Neural progenitor cell (in vitro differentiated cells): ENCODE data around the gene LYZL2. TPM values are rescaled to one million over a fixed set of nuclear protein-coding genes. Genes with fewer than 3 reads are reported as not detected.
"Not testable (repeated sequence)": the region's sequence is repeated elsewhere in the genome, so short reads cannot be mapped to it uniquely, and the experiment has no call there.

ENCODE experiments used
- DNase-seq: peaks from one replicate; pipeline ENCODE4 v3.0.0-alpha.2; 2016; ENCODE audit warnings: low spot score
- H2AFZ ChIP-seq: fragments of 200-600 bp; sonication (generic); replicated peaks from 2 replicates; pipeline ENCODE4 v1.6.1; 2016; ENCODE audit warnings: antibody characterized with exemption
- H3F3A ChIP-seq: fragments of 200-600 bp; sonication (generic); 2 replicates; pipeline ENCODE4 v1.6.1; 2016; ENCODE audit warnings: antibody characterized with exemption, low read depth
- H3K27ac ChIP-seq: fragments of 200-600 bp; sonication (generic); 2 replicates; pipeline ENCODE4 v1.5.1; 2016; ENCODE audit warnings: mild to moderate bottlenecking
- H3K27me3 ChIP-seq: fragments of 200-600 bp; sonication (generic); 2 replicates; pipeline ENCODE4 v1.6.1; 2016; ENCODE audit warnings: mild to moderate bottlenecking, moderate library complexity
- H3K36me3 ChIP-seq: fragments of 200-600 bp; sonication (generic); 2 replicates; pipeline ENCODE4 v1.5.1; 2016
- H3K4me1 ChIP-seq: fragments of 200-600 bp; sonication (generic); 2 replicates; pipeline ENCODE4 v1.6.1; 2016; ENCODE audit warnings: mixed run types
- H3K4me2 ChIP-seq: fragments of 200-600 bp; sonication (generic); 2 replicates; pipeline ENCODE4 v1.6.1; 2016
- H3K4me3 ChIP-seq: fragments of 200-600 bp; sonication (generic); 2 replicates; pipeline ENCODE4 v1.5.1; 2016
- H3K79me2 ChIP-seq: fragments of 200-600 bp; sonication (generic); 2 replicates; pipeline ENCODE4 v1.6.1; 2016; ENCODE audit warnings: low read depth
- H3K9ac ChIP-seq: fragments of 200-600 bp; sonication (generic); 2 replicates; pipeline ENCODE4 v1.6.1; 2016
- H3K9me3 ChIP-seq: fragments of 200-600 bp; sonication (generic); 2 replicates; pipeline ENCODE4 v1.5.1; 2016; ENCODE audit warnings: low read depth
- H4K20me1 ChIP-seq: fragments of 200-600 bp; sonication (generic); 2 replicates; pipeline ENCODE4 v1.6.1; 2016; ENCODE audit warnings: low read depth
- H3K27ac Mint-ChIP-seq: 3 replicates; pipeline ENCODE4 v1.8.0; 2021; ENCODE audit warnings: mixed read lengths
- H3K27me3 Mint-ChIP-seq: 2 replicates; pipeline ENCODE4 v1.8.0; 2022; ENCODE audit warnings: low read depth, mild to moderate bottlenecking, inconsistent platforms, moderate library complexity, mixed read lengths; ENCODE audit not compliant: insufficient read depth
- H3K36me3 Mint-ChIP-seq: 3 replicates; pipeline ENCODE4 v1.8.0; 2021; ENCODE audit warnings: mixed read lengths
- H3K4me1 Mint-ChIP-seq: 3 replicates; pipeline ENCODE4 v1.8.0; 2021; ENCODE audit warnings: mixed read lengths
- H3K4me3 Mint-ChIP-seq: 3 replicates; pipeline ENCODE4 v1.8.0; 2021; ENCODE audit warnings: mild to moderate bottlenecking, moderate library complexity, mixed read lengths
- H3K9me3 Mint-ChIP-seq: 3 replicates; pipeline ENCODE4 v1.8.0; 2020; ENCODE audit warnings: mixed read lengths
- EZH2 ChIP-seq: fragments of 200-600 bp; sonication (generic); IDR thresholded peaks from 2 replicates; pipeline ENCODE4 v1.6.1; 2017; ENCODE audit warnings: antibody characterized with exemption, mild to moderate bottlenecking, moderate library complexity
- EZH2phosphoT487 ChIP-seq: fragments of 200-600 bp; sonication (generic); IDR thresholded peaks from 2 replicates; pipeline ENCODE4 v1.6.1; 2017; ENCODE audit warnings: antibody characterized with exemption
- total RNA-seq: library from RNA; depleted of rRNA; stranded (reverse); fragments of >200 nt; gene quantifications from 2 replicates; pipeline ENCODE4 v1.2.3, GENCODE V29; 2015; ENCODE audit warnings: low replicate concordance
- TF ChIP-seq, protein P1 (sequence below): fragments of 200-600 bp; sonication (generic); IDR thresholded peaks from 2 replicates; pipeline ENCODE4 v1.5.1; 2017; ENCODE audit warnings: antibody characterized with exemption, mild to moderate bottlenecking

The LYZL2 gene
- total RNA-seq, 1 donor from 2014 or later = not detected

DNA sequence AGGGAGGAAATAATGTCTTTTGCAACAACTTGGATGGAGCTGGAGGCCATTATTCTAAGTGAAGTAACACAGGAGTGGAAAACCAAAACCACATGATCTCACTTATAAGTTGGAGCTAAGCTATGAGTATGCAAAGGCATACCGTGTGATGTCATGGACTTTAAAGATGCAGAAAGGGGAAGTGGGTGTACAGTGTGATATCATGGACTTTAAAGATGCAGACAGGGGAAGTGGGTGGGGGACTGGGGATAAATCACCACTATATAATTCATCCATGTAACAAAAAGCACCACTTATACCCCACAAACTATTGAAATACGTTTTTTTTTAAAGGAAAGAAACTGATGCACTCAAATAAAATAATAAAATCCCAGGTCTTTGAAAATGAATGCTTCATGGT lies 29.5 kb downstream of the LYZL2 start:
- Histone ChIP-seq H3K9me3 (no peaks in the 10 kb centered on the region), H3K79me2 (no peaks in the 10 kb centered on the region), H3K27ac (no peak overlapping the region), H3K36me3 (no peaks in the 10 kb centered on the region), H3F3A (peaks cover 7% of the 10 kb centered on the region), H3K4me1 (peaks cover 25% of the 10 kb centered on the region), H2AFZ (no peak overlapping the region), H3K9ac (no peak overlapping the region), H3K27me3 (no peaks in the 10 kb centered on the region), H3K4me2 (no peak overlapping the region), H3K4me3 (no peak overlapping the region), H4K20me1 (no peaks in the 10 kb centered on the region)
- Mint-ChIP-seq H3K27ac (no peak overlapping the region), H3K27me3 (peaks cover 13% of the 10 kb centered on the region), H3K4me3 (no peak overlapping the region), H3K36me3 (peaks cover 4% of the 10 kb centered on the region), H3K9me3 (peaks cover 5% of the 10 kb centered on the region), H3K4me1 (peaks cover 49% of the 10 kb centered on the region)
- DNase-seq = no peak
- TF ChIP-seq EZH2 (no peak), EZH2phosphoT487 (no peak)
- TF ChIP-seq, protein P1, sequence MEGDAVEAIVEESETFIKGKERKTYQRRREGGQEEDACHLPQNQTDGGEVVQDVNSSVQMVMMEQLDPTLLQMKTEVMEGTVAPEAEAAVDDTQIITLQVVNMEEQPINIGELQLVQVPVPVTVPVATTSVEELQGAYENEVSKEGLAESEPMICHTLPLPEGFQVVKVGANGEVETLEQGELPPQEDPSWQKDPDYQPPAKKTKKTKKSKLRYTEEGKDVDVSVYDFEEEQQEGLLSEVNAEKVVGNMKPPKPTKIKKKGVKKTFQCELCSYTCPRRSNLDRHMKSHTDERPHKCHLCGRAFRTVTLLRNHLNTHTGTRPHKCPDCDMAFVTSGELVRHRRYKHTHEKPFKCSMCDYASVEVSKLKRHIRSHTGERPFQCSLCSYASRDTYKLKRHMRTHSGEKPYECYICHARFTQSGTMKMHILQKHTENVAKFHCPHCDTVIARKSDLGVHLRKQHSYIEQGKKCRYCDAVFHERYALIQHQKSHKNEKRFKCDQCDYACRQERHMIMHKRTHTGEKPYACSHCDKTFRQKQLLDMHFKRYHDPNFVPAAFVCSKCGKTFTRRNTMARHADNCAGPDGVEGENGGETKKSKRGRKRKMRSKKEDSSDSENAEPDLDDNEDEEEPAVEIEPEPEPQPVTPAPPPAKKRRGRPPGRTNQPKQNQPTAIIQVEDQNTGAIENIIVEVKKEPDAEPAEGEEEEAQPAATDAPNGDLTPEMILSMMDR = no peak

DNA sequence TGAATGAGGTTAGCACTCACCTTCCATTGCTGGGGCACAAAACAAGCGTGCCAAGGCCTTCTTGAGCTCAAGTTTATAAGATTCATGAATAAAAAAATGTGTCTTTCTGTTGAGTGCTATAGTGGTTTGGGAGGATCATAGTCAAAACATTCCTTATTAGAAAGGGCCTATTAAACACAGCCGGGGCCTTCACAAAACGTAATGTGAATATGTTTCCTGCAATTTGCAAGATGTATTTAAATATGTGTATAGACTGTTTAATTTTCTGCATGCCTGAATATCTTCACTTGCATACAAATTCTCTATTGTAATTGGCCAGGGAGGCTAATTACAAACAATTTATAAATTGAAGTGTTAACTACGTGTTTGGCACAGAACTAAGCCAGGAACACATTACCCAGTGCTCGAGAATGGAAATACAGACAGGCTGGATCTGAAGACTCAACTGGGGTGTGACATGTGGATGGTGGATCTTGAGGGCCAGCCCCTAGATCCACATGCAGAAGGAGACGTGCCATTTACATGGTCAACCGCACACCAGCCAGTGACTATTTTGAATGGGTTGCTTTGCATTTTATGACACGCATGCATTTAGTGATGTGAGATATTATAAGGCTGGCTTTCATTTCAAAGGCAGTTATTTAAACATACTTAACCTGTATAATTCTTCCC lies 31.3 kb downstream of the LYZL2 start:
- Histone ChIP-seq H3K79me2 (no peaks in the 10 kb centered on the region), H3K36me3 (no peaks in the 10 kb centered on the region), H3K4me1 (peaks cover 21% of the 10 kb centered on the region), H3K27ac (no peak overlapping the region), H3K9me3 (no peaks in the 10 kb centered on the region), H3F3A (peaks cover 7% of the 10 kb centered on the region), H3K4me2 (peak overlapping the region; percentile 64), H2AFZ (no peak overlapping the region), H4K20me1 (no peaks in the 10 kb centered on the region), H3K9ac (no peak overlapping the region), H3K4me3 (no peak overlapping the region), H3K27me3 (peaks cover 5% of the 10 kb centered on the region)
- H3K4me1 Mint-ChIP-seq = peaks cover 41% of the 10 kb centered on the region
- no peaks in the 10 kb centered on the region for H3K9me3 Mint-ChIP-seq
- no peak for DNase-seq
- H3K4me3 Mint-ChIP-seq = no peak overlapping the region
- TF ChIP-seq EZH2 (no peak), EZH2phosphoT487 (no peak)
- TF ChIP-seq, protein P1 = no peak
- H3K36me3 Mint-ChIP-seq = peaks cover 4% of the 10 kb centered on the region
- H3K27me3 Mint-ChIP-seq = peaks cover 7% of the 10 kb centered on the region
- H3K27ac Mint-ChIP-seq = peak overlapping the region; percentile 90

GRCh38 chr10:30597433-30597824 lies 32.1 kb downstream of the LYZL2 start:
- H3K4me3 Mint-ChIP-seq = peak overlapping the region; percentile 41
- peak overlapping the region; percentile 90 for H3K27ac Mint-ChIP-seq
- H3K4me1 Mint-ChIP-seq = peaks cover 41% of the 10 kb centered on the region
- H3K4me2 ChIP-seq = peak overlapping the region; percentile 64
- peak overlapping the region; percentile 28 for H3K4me3 ChIP-seq
- H4K20me1 ChIP-seq, H3K9ac ChIP-seq, H3K36me3 Mint-ChIP-seq, H3K27ac ChIP-seq, H3K9me3 Mint-ChIP-seq, H3K79me2 ChIP-seq, H3F3A ChIP-seq, DNase-seq, H3K27me3 Mint-ChIP-seq, H3K36me3 ChIP-seq, H3K27me3 ChIP-seq, H3K9me3 ChIP-seq: not testable (repeated sequence)
- H2AFZ ChIP-seq = peak overlapping the region; percentile 63
- peaks cover 21% of the 10 kb centered on the region for H3K4me1 ChIP-seq

- Mint-ChIP-seq H3K4me3 (peak overlapping the region; percentile 41), H3K27ac (peak overlapping the region; percentile 90), H3K4me1 (peaks cover 41% of the 10 kb centered on the region)
- Histone ChIP-seq H2AFZ (peak overlapping the region; percentile 63), H3K27me3 (peaks cover 11% of the 10 kb centered on the region), H3K4me2 (peak overlapping the region; percentile 64), H3K4me1 (peaks cover 21% of the 10 kb centered on the region), H3K4me3 (peak overlapping the region; percentile 28)
- DNase-seq = peak; percentile 25
- not testable (repeated sequence) for H3K9me3 Mint-ChIP-seq, H3K36me3 ChIP-seq, H3K9me3 ChIP-seq, H4K20me1 ChIP-seq, H3K9ac ChIP-seq, H3F3A ChIP-seq, H3K36me3 Mint-ChIP-seq, H3K27ac ChIP-seq, H3K79me2 ChIP-seq, H3K27me3 Mint-ChIP-seq
These were observed 32.8 kb downstream of the LYZL2 start for GRCh38 chr10:30596493-30597432.
